H9 (cell line): ENCODE data around the gene ZFY. TPM values are rescaled to one million over a fixed set of nuclear protein-coding genes. Genes with fewer than 3 reads are reported as not detected.

Experiments used
- DNase-seq: peaks from one replicate; pipeline ENCODE4 v3.0.0-alpha.2; 2017
- H2AFZ ChIP-seq: one replicate; pipeline ENCODE4 v1.6.1; 2013; ENCODE audit warnings: mild to moderate bottlenecking, low read length, control low read depth, moderate library complexity
- H2AK5ac ChIP-seq: 2 replicates; pipeline ENCODE4 v1.6.1; 2013; ENCODE audit warnings: low read length, control low read depth, mixed read lengths; ENCODE audit not compliant: insufficient read length
- H2BK120ac ChIP-seq: one replicate; pipeline ENCODE4 v1.6.1; 2013; ENCODE audit warnings: low read depth, mild to moderate bottlenecking, low read length, control low read depth, inconsistent platforms; ENCODE audit not compliant: poor library complexity, severe bottlenecking
- H2BK12ac ChIP-seq: 2 replicates; pipeline ENCODE4 v1.6.1; 2013; ENCODE audit warnings: low read length, control low read depth, mixed read lengths, low read depth; ENCODE audit not compliant: insufficient read length
- H2BK15ac ChIP-seq: 2 replicates; pipeline ENCODE4 v1.6.1; 2013; ENCODE audit warnings: low read depth, low read length, control low read depth
- H2BK20ac ChIP-seq: one replicate; pipeline ENCODE4 v1.6.1; 2013; ENCODE audit warnings: low read depth, mild to moderate bottlenecking, low read length, control low read depth, inconsistent platforms; ENCODE audit not compliant: poor library complexity, severe bottlenecking
- H2BK5ac ChIP-seq: 2 replicates; pipeline ENCODE4 v1.6.1; 2013; ENCODE audit warnings: low read length, control low read depth, mixed read lengths; ENCODE audit not compliant: insufficient read length
- H3K14ac ChIP-seq: 2 replicates; pipeline ENCODE4 v1.6.1; 2013; ENCODE audit warnings: low read length, control low read depth; ENCODE audit not compliant: insufficient read depth
- H3K18ac ChIP-seq: 2 replicates; pipeline ENCODE4 v1.6.1; 2013; ENCODE audit warnings: low read depth, mild to moderate bottlenecking, mixed read lengths, low read length, control low read depth; ENCODE audit not compliant: insufficient read length
- H3K23ac ChIP-seq: 2 replicates; pipeline ENCODE4 v1.6.1; 2013; ENCODE audit warnings: low read length, control low read depth, mixed read lengths, low read depth; ENCODE audit not compliant: insufficient read length
- H3K23me2 ChIP-seq: 2 replicates; pipeline ENCODE4 v1.6.1; 2013; ENCODE audit warnings: low read depth, mild to moderate bottlenecking, mixed read lengths, low read length, control low read depth; ENCODE audit not compliant: insufficient read length, poor library complexity, severe bottlenecking
- H3K27ac ChIP-seq: 2 replicates; pipeline ENCODE4 v1.5.1; 2013; ENCODE audit warnings: low read length, control low read depth, mixed read lengths, low read depth; ENCODE audit not compliant: insufficient read length
- H3K27me3 ChIP-seq: 2 replicates; pipeline ENCODE4 v1.6.1; 2013; ENCODE audit warnings: low read length, control low read depth, inconsistent platforms; ENCODE audit not compliant: insufficient read depth
- H3K4ac ChIP-seq: 2 replicates; pipeline ENCODE4 v1.6.1; 2013; ENCODE audit warnings: low read depth, mild to moderate bottlenecking, control low read depth, inconsistent platforms, low read length, moderate library complexity
- H3K4me1 ChIP-seq: 2 replicates; pipeline ENCODE4 v1.6.1; 2013; ENCODE audit warnings: low read length, control low read depth, inconsistent platforms; ENCODE audit not compliant: insufficient read depth
- H3K4me2 ChIP-seq: 2 replicates; pipeline ENCODE4 v1.6.1; 2013; ENCODE audit warnings: low read length, control low read depth, mixed read lengths; ENCODE audit not compliant: insufficient read length, insufficient read depth
- H3K56ac ChIP-seq: 2 replicates; pipeline ENCODE4 v1.6.1; 2013; ENCODE audit warnings: low read depth, mild to moderate bottlenecking, mixed read lengths, low read length, control low read depth; ENCODE audit not compliant: insufficient read length
- H3K79me1 ChIP-seq: 2 replicates; pipeline ENCODE4 v1.6.1; 2013; ENCODE audit warnings: low read depth, mild to moderate bottlenecking, moderate library complexity, low read length, control low read depth, inconsistent platforms; ENCODE audit not compliant: insufficient read depth, poor library complexity, severe bottlenecking
- H3K79me2 ChIP-seq: 2 replicates; pipeline ENCODE4 v1.6.1; 2013; ENCODE audit warnings: low read length, control low read depth, inconsistent platforms; ENCODE audit not compliant: insufficient read depth
- H3K9ac ChIP-seq: 2 replicates; pipeline ENCODE4 v1.6.1; 2013; ENCODE audit warnings: low read length, control low read depth, mixed read lengths; ENCODE audit not compliant: insufficient read length; ENCODE audit errors: extremely low read depth
- H3K9me3 ChIP-seq: one replicate; pipeline ENCODE4 v1.6.1; 2013; ENCODE audit warnings: low read depth, low read length, inconsistent platforms; ENCODE audit not compliant: control insufficient read depth
- H3T11ph ChIP-seq: one replicate; pipeline ENCODE4 v1.6.1; 2013; ENCODE audit warnings: mild to moderate bottlenecking, low read length, control low read depth, inconsistent platforms
- H4K20me1 ChIP-seq: one replicate; pipeline ENCODE4 v1.6.1; 2013; ENCODE audit not compliant: control insufficient read depth, insufficient read length, insufficient read depth
- H4K5ac ChIP-seq: 2 replicates; pipeline ENCODE4 v1.6.1; 2013; ENCODE audit warnings: low read depth, mild to moderate bottlenecking, mixed read lengths, low read length, control low read depth; ENCODE audit not compliant: insufficient read length
- H4K8ac ChIP-seq: replicated peaks from 2 replicates; pipeline ENCODE4 v1.6.1; 2013; ENCODE audit warnings: low read length, control low read depth, mixed read lengths, low read depth; ENCODE audit not compliant: insufficient read length
- H4K91ac ChIP-seq: 2 replicates; pipeline ENCODE4 v1.6.1; 2013; ENCODE audit warnings: low read depth, mild to moderate bottlenecking, moderate library complexity, mixed read lengths, low read length, control low read depth; ENCODE audit not compliant: insufficient read length
- H3K27ac Mint-ChIP-seq, 3 experiments: 2 replicates in 2 of 3; 3 replicates in 1 of 3; pipeline ENCODE4 v1.8.0; 2020 to 2021; ENCODE audit warnings: mixed read lengths in 3 of 3, mild to moderate bottlenecking in 1 of 3, moderate library complexity in 1 of 3
- H3K27me3 Mint-ChIP-seq: 2 replicates; pipeline ENCODE4 v1.8.0; 2021; ENCODE audit warnings: low read depth, mild to moderate bottlenecking, moderate library complexity, mixed read lengths
- H3K36me3 Mint-ChIP-seq, 3 experiments: 2 replicates in 2 of 3; 3 replicates in 1 of 3; pipeline ENCODE4 v1.8.0; 2020 to 2021; ENCODE audit warnings: low read depth in 3 of 3, mixed read lengths in 3 of 3; ENCODE audit not compliant: insufficient read depth in 1 of 3
- H3K4me1 Mint-ChIP-seq, 2 experiments: 2 replicates each; pipeline ENCODE4 v1.8.0; 2020; ENCODE audit warnings: mixed read lengths in 2 of 2
- H3K4me3 Mint-ChIP-seq, 2 experiments: 2 replicates in 1 of 2; 3 replicates in 1 of 2; pipeline ENCODE4 v1.8.0; 2020 to 2021; ENCODE audit warnings: mild to moderate bottlenecking in 2 of 2, mixed read lengths in 2 of 2, moderate library complexity in 1 of 2
- H3K9me3 Mint-ChIP-seq, 2 experiments: 2 replicates in 1 of 2; 3 replicates in 1 of 2; pipeline ENCODE4 v1.8.0; 2020; ENCODE audit warnings: mild to moderate bottlenecking in 2 of 2, mixed read lengths in 2 of 2, moderate library complexity in 1 of 2
- WGBS: extraction: QIAGEN DNeasy Blood & Tissue Kit; methylation state at CpG from one replicate; pipeline ENCODE4 v1.1.7; 2013; ENCODE audit warnings: missing lambda C conversion rate, low lambda C conversion rate, mixed read lengths; ENCODE audit not compliant: insufficient read length; ENCODE audit errors: extremely low coverage; 5-methylcytosine and 5-hydroxymethylcytosine counted together
- total RNA-seq: library from RNA; stranded (reverse); gene quantifications from 2 replicates; pipeline ENCODE4 v1.2.1, GENCODE V29; 2021
- TF ChIP-seq, protein P1 (sequence below): fragments of 200-600 bp; sonication (generic); conservative IDR thresholded peaks from 3 replicates; pipeline ENCODE4 v1.8.0; 2021; ENCODE audit warnings: antibody characterized with exemption, mild to moderate bottlenecking

ZFY gene
- total RNA-seq, 1 experiment from 2014 or later = not detected

DNA sequence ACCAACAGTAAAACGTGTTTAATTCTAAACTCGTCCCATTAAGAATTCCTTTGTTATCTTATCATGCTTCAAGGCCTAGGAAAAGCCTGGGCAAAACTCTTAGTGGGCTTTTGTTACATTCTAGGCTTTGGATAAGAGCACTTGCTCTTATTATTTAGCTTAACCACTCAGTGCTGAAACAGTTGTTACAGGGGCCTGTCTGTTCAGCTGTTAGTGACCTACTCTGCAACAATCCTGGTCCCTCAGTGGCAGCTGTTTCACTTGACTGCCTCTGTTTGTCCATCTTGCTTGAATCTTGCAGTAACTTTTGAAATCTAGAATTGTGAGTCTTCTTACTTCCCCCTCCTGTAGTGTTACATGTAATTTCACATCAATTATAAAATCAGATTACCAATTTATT, 88.4 kb downstream of the ZFY start:
- H3K56ac ChIP-seq = no peak overlapping the region
- Mint-ChIP-seq H3K4me1 (no peaks in the 10 kb centered on the region), H3K9me3 (no peaks in the 10 kb centered on the region), H3K4me3 (no peak overlapping the region), H3K27ac (no peak overlapping the region), H3K27me3 (no peaks in the 10 kb centered on the region), H3K36me3 (no peaks in the 10 kb centered on the region)
- H3K4me2 ChIP-seq = no peak overlapping the region
- no peaks in the 10 kb centered on the region for H3K27me3 ChIP-seq
- H4K91ac ChIP-seq = no peak overlapping the region
- H4K5ac ChIP-seq = no peak overlapping the region
- no peak overlapping the region for H2BK15ac ChIP-seq
- H3K18ac ChIP-seq = no peak overlapping the region
- TF ChIP-seq, protein P1, sequence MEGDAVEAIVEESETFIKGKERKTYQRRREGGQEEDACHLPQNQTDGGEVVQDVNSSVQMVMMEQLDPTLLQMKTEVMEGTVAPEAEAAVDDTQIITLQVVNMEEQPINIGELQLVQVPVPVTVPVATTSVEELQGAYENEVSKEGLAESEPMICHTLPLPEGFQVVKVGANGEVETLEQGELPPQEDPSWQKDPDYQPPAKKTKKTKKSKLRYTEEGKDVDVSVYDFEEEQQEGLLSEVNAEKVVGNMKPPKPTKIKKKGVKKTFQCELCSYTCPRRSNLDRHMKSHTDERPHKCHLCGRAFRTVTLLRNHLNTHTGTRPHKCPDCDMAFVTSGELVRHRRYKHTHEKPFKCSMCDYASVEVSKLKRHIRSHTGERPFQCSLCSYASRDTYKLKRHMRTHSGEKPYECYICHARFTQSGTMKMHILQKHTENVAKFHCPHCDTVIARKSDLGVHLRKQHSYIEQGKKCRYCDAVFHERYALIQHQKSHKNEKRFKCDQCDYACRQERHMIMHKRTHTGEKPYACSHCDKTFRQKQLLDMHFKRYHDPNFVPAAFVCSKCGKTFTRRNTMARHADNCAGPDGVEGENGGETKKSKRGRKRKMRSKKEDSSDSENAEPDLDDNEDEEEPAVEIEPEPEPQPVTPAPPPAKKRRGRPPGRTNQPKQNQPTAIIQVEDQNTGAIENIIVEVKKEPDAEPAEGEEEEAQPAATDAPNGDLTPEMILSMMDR = no peak
- H2BK20ac ChIP-seq = no peak overlapping the region
- no peaks in the 10 kb centered on the region for H3K79me1 ChIP-seq
- H2BK120ac ChIP-seq = no peak overlapping the region
- no peak overlapping the region for H3K14ac ChIP-seq
- H4K20me1 ChIP-seq = no peaks in the 10 kb centered on the region
- H3K9ac ChIP-seq = no peak overlapping the region
- H3T11ph ChIP-seq = no peak overlapping the region
- no CpG with 5 or more reads among the region's 2 CpGs for WGBS
- no peak overlapping the region for H3K4ac ChIP-seq
- H2AK5ac ChIP-seq = no peak overlapping the region
- no peaks in the 10 kb centered on the region for H3K4me1 ChIP-seq
- H3K9me3 ChIP-seq = no peaks in the 10 kb centered on the region
- DNase-seq = no peak
- no peak overlapping the region for H4K8ac ChIP-seq
- H3K23ac ChIP-seq = no peak overlapping the region
- no peak overlapping the region for H2BK12ac ChIP-seq
- H3K79me2 ChIP-seq = no peaks in the 10 kb centered on the region
- no peak overlapping the region for H3K27ac ChIP-seq
- no peak overlapping the region for H2BK5ac ChIP-seq
- no peaks in the 10 kb centered on the region for H3K23me2 ChIP-seq
- H2AFZ ChIP-seq = no peak overlapping the region
